H1 (cell line): ENCODE measurements around the gene HTR5A. TPM values are rescaled to one million over a fixed set of nuclear protein-coding genes. Genes with fewer than 3 reads are reported as not detected.

Experiments
- ASH2L ChIP-seq: fragments of 200-600, 300-600 bp; sonication (generic); IDR thresholded peaks from one replicate; pipeline ENCODE4 v1.7.1; 2017; ENCODE audit warnings: low read length
- CBX5 ChIP-seq: fragments of 300-800, 300-1000 bp; sonication (generic); IDR thresholded peaks from 2 replicates; pipeline ENCODE4 v1.7.1; 2016; ENCODE audit warnings: antibody characterized with exemption, low read length, low read depth
- CEBPB ChIP-seq: IDR thresholded peaks from 2 replicates; pipeline ENCODE4 v1.6.1; 2012; ENCODE audit warnings: low read depth, low read length
- CREB1 ChIP-seq: IDR thresholded peaks from 2 replicates; pipeline ENCODE4 v1.6.1; 2012; ENCODE audit warnings: inconsistent platforms
- CTBP2 ChIP-seq: IDR thresholded peaks from 2 replicates; pipeline ENCODE4 v1.7.0; 2011; ENCODE audit warnings: borderline replicate concordance, mild to moderate bottlenecking, moderate library complexity, mixed read lengths, low read length; ENCODE audit not compliant: insufficient read depth, insufficient read length
- EZH2 ChIP-seq: fragments of 200-600 bp; sonication (generic); IDR thresholded peaks from 2 replicates; pipeline ENCODE4 v1.7.1; 2012; ENCODE audit warnings: low read depth, mild to moderate bottlenecking, moderate library complexity, low read length, inconsistent platforms; ENCODE audit not compliant: severe bottlenecking
- FOSL1 ChIP-seq: IDR thresholded peaks from 2 replicates; pipeline ENCODE4 v1.6.1; 2011; ENCODE audit warnings: mild to moderate bottlenecking, low read depth, low read length, moderate library complexity; ENCODE audit not compliant: insufficient read depth
- GABPA ChIP-seq: IDR thresholded peaks from 2 replicates; pipeline ENCODE4 v1.6.1; 2011; ENCODE audit warnings: mild to moderate bottlenecking, low read length, moderate library complexity, borderline replicate concordance; ENCODE audit not compliant: insufficient read depth
- JUN ChIP-seq: IDR thresholded peaks from 2 replicates; pipeline ENCODE4 v1.6.1; 2011; ENCODE audit warnings: low read depth, mild to moderate bottlenecking, improper control_type of control experiment, low read length
- KDM4A ChIP-seq: IDR thresholded peaks from one replicate; pipeline ENCODE4 v1.7.1; 2012; ENCODE audit warnings: low read depth, mild to moderate bottlenecking, moderate library complexity, low read length, inconsistent platforms; ENCODE audit not compliant: severe bottlenecking
- MAX ChIP-seq: IDR thresholded peaks from 2 replicates; pipeline ENCODE4 v1.6.1; 2012; ENCODE audit warnings: inconsistent platforms
- NRF1 ChIP-seq: IDR thresholded peaks from 2 replicates; pipeline ENCODE4 v1.6.1; 2011; ENCODE audit warnings: mild to moderate bottlenecking, low read depth, low read length, improper control_type of control experiment
- POLR2A ChIP-seq, 2 experiments: IDR thresholded peaks; 1 replicate in 1 of 2; 2 replicates in 1 of 2; pipeline ENCODE4 v1.6.1; 2011; ENCODE audit warnings: low read depth in 2 of 2, low read length in 2 of 2, mild to moderate bottlenecking in 2 of 2; ENCODE audit errors: control extremely low read depth in 1 of 2
- POLR2AphosphoS5 ChIP-seq: IDR thresholded peaks from 2 replicates; pipeline ENCODE4 v1.6.1; 2011; ENCODE audit warnings: low read depth, low read length
- POU5F1 ChIP-seq: IDR thresholded peaks from 2 replicates; pipeline ENCODE4 v1.6.1; 2011; ENCODE audit warnings: low read depth, mild to moderate bottlenecking, low read length, moderate library complexity
- RNF2 ChIP-seq: fragments of 200-900, 300-1000 bp; sonication (generic); IDR thresholded peaks from 2 replicates; pipeline ENCODE4 v1.7.1; 2016; ENCODE audit warnings: borderline replicate concordance, low read depth, mild to moderate bottlenecking, antibody characterized with exemption, low read length; ENCODE audit not compliant: poor library complexity, severe bottlenecking; ENCODE audit errors: missing control alignments
- SIN3A ChIP-seq, 2 experiments: IDR thresholded peaks in 1 of 2; conservative IDR thresholded peaks in 1 of 2; 2 replicates each; pipeline ENCODE4 v1.6.1; 2011 to 2012; ENCODE audit warnings: low read length in 2 of 2, improper control_type of control experiment in 1 of 2, low read depth in 1 of 2, mild to moderate bottlenecking in 1 of 2
- SP1 ChIP-seq: IDR thresholded peaks from 2 replicates; pipeline ENCODE4 v1.6.1; 2011; ENCODE audit warnings: low read depth, low read length
- SP2 ChIP-seq: IDR thresholded peaks from 2 replicates; pipeline ENCODE4 v1.6.1; 2012; ENCODE audit warnings: mild to moderate bottlenecking, low read length, inconsistent platforms
- TBP ChIP-seq: IDR thresholded peaks from 2 replicates; pipeline ENCODE4 v1.6.1; 2011; ENCODE audit warnings: low read depth, low read length, improper control_type of control experiment
- ZNF274 ChIP-seq: IDR thresholded peaks from 2 replicates; pipeline ENCODE4 v1.7.0; 2012; ENCODE audit warnings: low read length, borderline replicate concordance; ENCODE audit errors: extremely low read depth
- polyA plus RNA-seq, 7 experiments: library from polyadenylated mRNA; depleted of rRNA in 3 of 7; stranded (reverse) in 5 of 7; unstranded in 2 of 7; fragments of >200 nt in 5 of 7; fragments of 200-250 nt in 2 of 7; gene quantifications; 1 replicate in 5 of 7; 2 replicates in 1 of 7; 4 replicates in 1 of 7; pipeline versions ENCODE4 v1.2.1 to v1.2.3, GENCODE V29; 2011 to 2013; ENCODE audit warnings: missing spikeins in 2 of 7, mixed read lengths in 2 of 7
- total RNA-seq: library from RNA; stranded (reverse); fragmentation: NEBNext Ultra II Directional; extraction: Animal tissue kit (Norgen Biotek cat#: 25700); gene quantifications from 2 replicates; pipeline ENCODE4 v1.2.1, GENCODE V29; 2021
- TF ChIP-seq, protein P1 (sequence below): IDR thresholded peaks from 2 replicates; pipeline ENCODE4 v1.6.1; 2011; ENCODE audit warnings: low read length, improper control_type of control experiment
- TF ChIP-seq, protein P2 (sequence below): IDR thresholded peaks from 2 replicates; pipeline ENCODE4 v1.6.1; 2011; ENCODE audit warnings: low read depth, mild to moderate bottlenecking, low read length; ENCODE audit not compliant: insufficient read depth

Gene HTR5A
- total and polyA plus RNA-seq, 2 of the 8 experiments (the other 6 are each of a cell fraction or from before 2014, with no cell fraction given) = 0.02 TPM; not detected in 1

- no peak for TF ChIP-seq SP2
- TF ChIP-seq EZH2 = no peak
- TF ChIP-seq, protein P1, sequence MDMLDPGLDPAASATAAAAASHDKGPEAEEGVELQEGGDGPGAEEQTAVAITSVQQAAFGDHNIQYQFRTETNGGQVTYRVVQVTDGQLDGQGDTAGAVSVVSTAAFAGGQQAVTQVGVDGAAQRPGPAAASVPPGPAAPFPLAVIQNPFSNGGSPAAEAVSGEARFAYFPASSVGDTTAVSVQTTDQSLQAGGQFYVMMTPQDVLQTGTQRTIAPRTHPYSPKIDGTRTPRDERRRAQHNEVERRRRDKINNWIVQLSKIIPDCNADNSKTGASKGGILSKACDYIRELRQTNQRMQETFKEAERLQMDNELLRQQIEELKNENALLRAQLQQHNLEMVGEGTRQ = no peak
- peak; percentile 69 for TF ChIP-seq KDM4A
- no peak for TF ChIP-seq TBP
- TF ChIP-seq POU5F1 = no peak
- TF ChIP-seq CREB1 = peak; percentile 80
- no peak for TF ChIP-seq CEBPB
- TF ChIP-seq SP1 = peak; percentile 47; the same call in 1 of the 2 replicates
- peak; percentile 100 for TF ChIP-seq SIN3A (conservative IDR thresholded peaks at IDR 0.05 in 1 of 2, IDR thresholded peaks at IDR 0.05 in 1 of 2; ENCODE audit: low read depth in 1 of 2, low read length in 2 of 2)
- no peak for TF ChIP-seq JUN
- no peak for TF ChIP-seq RNF2
- TF ChIP-seq GABPA = peak; percentile 56; the same call in 1 of the 2 replicates
- TF ChIP-seq NRF1 = no peak
- TF ChIP-seq CTBP2 = peak; percentile 55
- peak; percentile 58; the same call in 1 of the 2 replicates for TF ChIP-seq FOSL1
- no peak for TF ChIP-seq POLR2A (IDR thresholded peaks at IDR 0.05; ENCODE audit: control extremely low read depth in 1 of 2, low read depth in 2 of 2, low read length in 2 of 2)
- TF ChIP-seq ASH2L = peak; percentile 28
- peak; percentile 43; the same call in 1 of the 2 replicates for TF ChIP-seq POLR2AphosphoS5
- TF ChIP-seq ZNF274 = no peak
- TF ChIP-seq CBX5 = no peak
- TF ChIP-seq, protein P2, sequence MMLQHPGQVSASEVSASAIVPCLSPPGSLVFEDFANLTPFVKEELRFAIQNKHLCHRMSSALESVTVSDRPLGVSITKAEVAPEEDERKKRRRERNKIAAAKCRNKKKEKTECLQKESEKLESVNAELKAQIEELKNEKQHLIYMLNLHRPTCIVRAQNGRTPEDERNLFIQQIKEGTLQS = no peak
- TF ChIP-seq MAX = peak; percentile 100
Observed at GRCh38 chr7:155069992-155070751, at the start of gene HTR5A (continued).
